HG03039 (cell line): ENCODE data around the gene OR1N1.
"Not testable (repeated sequence)": the region's sequence is repeated elsewhere in the genome, so short reads cannot be mapped to it uniquely, and the experiment has no call there.

Source experiments
- ATAC-seq: cut with Tn5 transposase; IDR thresholded peaks from one replicate; pipeline ENCODE4 v1.9.1; 2021; ENCODE audit warnings: mild to moderate bottlenecking, moderate library complexity; ENCODE audit not compliant: unreplicated experiment

OR1N1 gene, protein sequence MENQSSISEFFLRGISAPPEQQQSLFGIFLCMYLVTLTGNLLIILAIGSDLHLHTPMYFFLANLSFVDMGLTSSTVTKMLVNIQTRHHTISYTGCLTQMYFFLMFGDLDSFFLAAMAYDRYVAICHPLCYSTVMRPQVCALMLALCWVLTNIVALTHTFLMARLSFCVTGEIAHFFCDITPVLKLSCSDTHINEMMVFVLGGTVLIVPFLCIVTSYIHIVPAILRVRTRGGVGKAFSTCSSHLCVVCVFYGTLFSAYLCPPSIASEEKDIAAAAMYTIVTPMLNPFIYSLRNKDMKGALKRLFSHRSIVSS

DNA sequence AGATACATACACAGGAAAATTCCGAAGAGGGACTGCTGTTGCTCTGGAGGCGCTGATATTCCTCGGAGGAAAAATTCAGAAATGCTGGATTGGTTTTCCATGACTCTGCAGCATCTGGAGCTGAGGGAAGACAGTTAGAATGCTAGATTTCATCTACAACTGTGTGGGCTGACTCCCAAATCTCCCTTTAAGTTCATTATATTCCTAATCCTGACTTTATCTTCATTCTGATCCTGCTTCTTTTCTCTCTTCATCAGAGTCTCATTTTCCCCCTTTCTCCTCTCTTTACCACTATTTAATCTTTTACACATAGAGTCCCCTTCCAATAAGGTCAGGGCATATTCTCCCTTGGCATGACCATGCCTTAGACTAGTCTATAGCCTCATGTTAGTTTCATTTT lies at the start of gene OR1N1:
Gene OR1N1 (minus strand): TSS at position 101 of the 400 bp plus-strand sequence. CDS start 0 bp downstream, at position 101.
- ATAC-seq, result no peak

DNA sequence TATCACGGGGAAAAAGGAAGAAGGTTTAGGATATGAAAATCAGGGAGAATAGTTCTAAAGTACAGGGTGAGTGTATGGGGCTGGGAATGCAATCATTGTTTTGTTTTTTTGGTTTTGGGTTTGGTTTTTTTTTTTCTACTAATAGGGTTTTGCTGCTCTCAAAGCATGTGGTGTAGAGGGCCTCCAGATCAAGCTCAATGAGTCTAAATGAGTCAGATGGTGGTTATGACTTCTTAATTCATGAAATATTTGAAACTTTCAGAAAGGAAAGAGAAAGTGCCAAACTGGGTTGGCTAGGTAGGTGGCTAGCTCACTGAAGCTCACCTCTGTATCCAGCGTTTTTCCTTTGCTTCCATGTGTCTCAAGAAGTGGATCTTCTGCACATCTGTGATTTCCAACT lies 45.4 kb upstream of the OR1N1 start:
- no peak for ATAC-seq

DNA sequence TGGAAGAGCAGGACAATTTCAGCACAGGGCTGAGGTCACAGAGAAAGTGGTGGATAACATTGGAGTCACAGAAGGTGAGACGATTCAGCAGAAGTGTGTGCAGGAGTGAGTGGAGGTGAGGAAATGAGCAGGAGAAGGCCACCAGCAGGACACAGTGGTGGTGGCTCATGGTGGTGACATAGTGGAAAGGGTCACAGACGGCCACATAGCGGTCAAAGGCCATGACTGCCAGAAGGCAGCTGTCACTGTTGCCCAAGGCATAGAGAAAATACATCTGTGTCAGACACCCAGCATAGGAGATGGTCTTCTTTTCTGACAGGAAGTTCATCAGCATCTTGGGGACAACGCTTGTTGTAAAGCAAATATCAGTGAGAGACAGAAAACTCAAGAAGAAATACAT lies 40.8 kb upstream of the OR1N1 start:
- no peak for ATAC-seq

DNA sequence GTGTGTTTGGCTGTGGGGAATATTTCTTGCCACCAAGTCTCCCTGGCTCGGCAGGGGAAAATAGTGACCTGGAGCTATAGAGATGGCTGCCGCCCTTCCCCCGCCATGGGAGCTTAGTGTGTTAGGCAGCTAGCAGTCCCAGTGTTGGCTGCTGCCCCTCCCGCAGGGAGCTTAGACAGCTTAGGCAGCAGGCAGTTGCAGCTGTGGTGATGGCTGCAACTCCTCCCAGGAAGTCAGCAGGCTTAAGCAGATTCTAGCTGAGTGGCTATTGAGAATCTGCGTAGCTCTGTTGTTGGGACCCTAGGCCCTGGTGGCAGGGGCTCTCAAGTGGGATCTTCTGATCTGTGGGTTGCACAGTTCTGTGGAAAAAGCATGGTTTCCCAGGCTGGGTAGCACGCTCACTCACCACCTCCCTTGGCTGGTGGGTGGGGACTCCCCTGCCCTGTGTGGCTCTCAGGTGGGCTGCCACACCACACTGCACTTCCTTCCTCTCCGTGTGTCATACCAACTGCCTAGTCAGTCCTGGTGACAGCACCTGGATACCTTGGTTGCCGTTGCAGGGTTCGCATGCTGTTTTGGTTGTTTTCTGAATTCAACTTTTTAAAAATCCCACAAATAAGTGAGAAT lies 35.2 kb upstream of the OR1N1 start:
- ATAC-seq, result no peak

DNA sequence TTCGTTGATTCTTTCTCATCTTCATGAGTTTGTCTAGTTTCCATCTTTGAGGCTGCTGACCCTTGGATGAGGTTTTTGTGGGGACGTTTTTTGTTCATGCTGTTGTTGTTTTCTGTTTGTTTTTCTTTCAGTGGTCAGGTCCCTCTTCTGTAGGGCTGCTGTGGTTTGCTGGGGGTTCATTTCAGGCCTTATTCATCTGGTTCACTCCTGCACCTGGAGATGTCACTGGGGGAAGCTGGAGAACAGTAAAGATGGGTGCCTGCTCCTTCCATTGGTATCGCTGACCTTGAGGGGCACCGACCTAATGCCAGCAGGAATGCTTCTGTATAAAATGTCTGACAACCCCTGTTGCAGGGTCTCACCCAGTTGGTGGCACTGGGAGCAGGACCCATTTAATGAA lies 34.4 kb upstream of the OR1N1 start:
- no peak for ATAC-seq

DNA sequence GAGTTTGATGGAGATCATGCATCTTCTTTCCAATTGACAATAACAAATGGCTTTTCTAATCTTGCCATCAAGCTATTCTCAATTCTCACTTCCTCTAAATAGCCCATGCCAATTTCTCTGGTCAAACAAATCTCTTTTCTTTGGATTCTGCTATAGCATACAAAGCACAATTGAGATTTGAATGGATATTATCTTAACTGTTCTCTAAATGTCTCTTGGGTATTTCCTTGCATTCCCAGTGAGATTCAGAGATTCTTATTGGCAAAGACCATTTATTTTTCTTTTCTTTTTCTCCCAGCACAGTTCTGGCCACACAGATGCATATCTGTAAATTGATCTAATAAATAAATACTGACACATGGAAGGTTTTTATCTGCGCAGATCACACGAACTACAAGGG lies 25.7 kb upstream of the OR1N1 start, which contains the start of gene OR1N2:
Gene OR1N2 (plus strand): TSS at position 301 of the 400 bp plus-strand sequence. CDS start 100 bp downstream, outside the sequence.
- ATAC-seq, result no peak

DNA sequence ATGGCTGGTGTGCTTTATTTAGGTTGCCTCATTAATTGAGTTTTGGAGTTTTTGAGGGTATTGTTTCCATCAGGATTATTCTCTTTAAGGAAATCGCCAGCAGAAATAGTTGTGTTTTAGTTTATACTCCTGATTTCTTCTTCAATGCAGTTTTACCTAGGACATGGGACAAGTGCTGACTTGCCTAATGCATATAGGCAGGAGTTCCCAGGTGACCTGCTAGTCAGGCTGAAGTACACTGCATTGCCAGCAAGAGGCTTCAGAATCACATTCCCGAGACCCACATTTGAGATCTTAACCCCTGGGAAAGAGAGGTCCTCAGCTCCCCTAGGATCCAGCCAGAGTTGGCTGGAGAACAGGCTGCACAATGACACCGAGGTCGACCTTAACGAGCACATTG lies 24.3 kb upstream of the OR1N1 start:
- no peak for ATAC-seq

DNA sequence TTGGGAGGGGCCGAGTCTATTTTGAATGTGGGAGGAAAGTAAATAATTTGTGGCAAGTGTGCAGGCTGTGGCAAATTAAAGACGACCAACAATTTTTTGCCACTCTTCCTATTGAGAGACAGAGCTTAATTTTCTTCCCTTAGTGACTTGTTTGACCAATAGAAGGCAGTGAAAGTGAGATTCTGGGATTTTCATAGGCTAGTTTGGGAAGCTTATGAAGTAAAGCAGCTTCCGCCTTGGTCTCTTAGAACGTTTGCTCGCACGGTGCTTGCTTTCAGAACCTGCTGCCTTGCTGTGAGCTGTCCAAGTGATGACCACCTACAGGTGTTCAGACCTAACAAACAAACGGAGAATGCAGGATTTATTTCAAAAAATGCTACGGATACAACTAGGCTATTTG lies 19.1 kb upstream of the OR1N1 start:
- ATAC-seq, result no peak

DNA sequence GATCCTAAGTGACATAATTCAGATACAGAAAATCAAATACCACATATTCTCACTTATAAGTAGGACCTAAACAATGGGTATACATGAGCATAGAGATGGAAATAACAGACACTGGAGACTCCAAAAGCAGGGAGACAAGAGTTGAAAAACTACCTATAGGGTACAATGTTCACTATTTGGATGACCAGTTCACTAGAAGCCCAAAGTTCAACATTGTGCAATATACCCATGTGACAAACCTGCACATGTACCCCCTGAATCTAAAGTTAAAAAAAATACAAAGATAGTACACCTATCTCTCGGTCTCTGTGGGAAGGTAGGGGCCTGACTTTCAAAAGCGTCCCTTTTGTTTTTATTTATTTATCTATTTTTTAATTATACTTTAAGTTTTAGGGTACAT lies 11.7 kb upstream of the OR1N1 start:
- ATAC-seq, result no peak

DNA sequence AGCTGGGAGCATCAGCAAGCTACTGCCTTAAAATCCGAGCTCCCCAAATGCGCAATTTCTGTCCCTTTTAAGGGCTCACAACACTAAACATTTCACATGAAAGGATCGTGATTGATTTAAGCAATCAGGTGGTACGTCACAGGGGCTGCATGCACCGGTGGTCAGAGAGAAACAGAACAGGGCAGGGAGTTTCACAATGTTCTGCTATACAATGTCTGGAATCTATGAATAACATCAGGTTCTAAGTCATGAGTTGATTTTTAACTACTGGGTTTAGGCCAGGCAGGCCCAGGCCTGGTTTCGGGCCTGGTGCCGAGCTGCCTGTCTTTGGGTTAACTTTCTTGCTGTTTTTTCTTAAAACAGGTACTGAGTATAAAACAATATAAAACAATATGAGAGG lies 10.0 kb upstream of the OR1N1 start:
- ATAC-seq, result not testable (repeated sequence)

DNA sequence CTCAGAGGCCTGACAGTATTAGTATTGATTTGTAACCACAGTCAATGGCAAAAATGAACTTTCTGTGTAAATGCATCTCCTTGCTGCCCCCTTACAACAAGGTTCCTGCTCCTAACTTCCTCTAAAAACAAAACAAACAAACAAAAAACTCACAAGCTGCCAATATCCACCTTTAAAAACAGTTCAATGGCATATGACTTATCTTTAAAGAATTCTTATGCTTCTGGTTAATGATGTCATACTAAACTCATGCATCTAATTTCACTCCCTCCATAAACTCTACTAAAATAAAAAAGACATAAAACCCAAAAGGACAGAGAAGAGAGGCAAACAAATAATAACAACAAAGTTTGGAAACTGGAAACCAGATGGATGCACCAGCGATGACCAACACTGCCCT lies 9.0 kb upstream of the OR1N1 start:
- ATAC-seq, result no peak

DNA sequence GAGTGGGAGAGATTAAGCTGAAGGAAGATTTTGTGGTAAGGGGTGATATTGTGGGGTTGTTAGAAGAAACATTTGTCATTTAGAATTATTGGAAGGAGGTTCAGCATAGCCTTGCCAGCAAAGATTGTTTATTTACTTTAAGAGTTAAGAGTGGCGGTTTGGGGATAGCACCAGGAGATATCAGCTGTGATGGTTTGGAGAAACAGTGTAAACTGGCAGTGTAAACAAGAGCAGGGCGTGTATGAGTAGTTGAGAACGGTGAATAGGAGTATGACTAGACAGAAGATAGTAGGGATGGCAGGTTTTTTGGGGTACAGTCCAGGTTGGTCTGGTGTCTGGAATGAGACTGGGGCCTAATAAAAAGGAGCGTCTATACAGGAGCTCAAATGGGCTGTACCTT lies 4.1 kb upstream of the OR1N1 start:
- ATAC-seq, result not testable (repeated sequence)

DNA sequence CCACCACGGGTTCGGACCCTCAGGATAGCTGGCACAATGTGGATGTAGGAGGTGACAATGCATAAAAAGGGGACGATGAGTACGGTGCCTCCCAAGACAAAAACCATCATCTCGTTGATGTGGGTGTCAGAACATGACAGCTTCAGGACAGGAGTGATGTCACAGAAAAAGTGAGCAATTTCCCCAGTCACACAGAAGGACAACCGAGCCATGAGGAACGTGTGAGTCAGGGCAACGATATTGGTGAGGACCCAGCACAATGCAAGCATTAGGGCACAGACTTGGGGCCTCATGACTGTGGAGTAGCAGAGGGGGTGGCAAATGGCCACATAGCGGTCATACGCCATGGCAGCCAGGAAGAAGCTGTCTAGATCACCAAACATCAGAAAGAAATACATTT lies 491 bp downstream of the OR1N1 start:
- no peak for ATAC-seq

DNA sequence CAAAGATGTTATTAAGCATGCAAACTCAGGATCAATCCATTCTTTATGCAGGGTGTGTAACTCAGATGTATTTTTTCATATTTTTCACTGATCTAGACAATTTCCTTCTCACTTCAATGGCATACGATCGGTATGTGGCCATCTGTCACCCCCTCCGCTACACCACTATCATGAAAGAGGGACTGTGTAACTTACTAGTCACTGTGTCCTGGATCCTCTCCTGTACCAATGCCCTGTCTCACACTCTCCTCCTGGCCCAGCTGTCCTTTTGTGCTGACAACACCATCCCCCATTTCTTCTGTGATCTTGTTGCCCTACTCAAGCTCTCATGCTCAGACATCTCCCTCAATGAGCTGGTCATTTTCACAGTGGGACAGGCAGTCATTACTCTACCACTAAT lies 7.7 kb downstream of the OR1N1 start:
- no peak for ATAC-seq

DNA sequence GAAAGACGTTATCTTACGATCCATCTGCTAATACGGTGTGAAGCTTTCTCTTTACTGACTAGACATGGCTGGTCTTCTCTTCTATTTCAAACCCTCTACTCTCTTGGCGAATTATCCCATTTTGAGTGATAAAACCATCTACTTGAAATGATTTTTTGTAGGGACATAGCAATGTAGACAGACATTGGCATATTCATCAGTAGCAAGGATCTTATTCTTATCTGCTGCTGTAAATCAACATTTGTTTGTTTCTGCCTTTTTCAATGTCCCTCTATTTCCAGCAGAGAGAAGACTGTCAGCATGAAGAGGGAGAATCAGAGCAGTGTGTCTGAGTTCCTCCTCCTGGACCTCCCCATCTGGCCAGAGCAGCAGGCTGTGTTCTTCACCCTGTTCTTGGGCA lies 8.3 kb downstream of the OR1N1 start, which contains the start of gene OR1J4:
Gene OR1J4 (plus strand): TSS at position 301 of the 400 bp plus-strand sequence. CDS start 0 bp downstream, at position 301.
- ATAC-seq, result no peak

DNA sequence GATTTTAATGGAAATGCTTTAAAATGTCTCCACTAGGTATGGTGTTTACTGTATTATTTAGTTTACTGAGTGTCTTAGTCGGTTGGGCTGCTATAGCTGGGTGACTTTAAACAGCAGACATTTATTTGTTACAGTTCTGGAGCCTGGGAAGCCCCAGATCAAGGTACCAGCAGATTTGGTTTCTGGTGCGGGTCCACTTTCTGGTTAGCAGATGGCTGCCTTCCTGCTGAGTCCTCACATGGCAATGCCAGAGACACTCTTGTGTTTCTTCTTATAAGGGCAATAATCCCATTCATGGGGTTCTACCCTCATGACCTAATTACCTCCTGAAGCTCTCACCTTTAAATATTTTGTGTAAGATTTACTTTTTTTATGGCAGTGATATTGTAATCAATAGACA lies 8.9 kb downstream of the OR1N1 start:
- no peak for ATAC-seq

DNA sequence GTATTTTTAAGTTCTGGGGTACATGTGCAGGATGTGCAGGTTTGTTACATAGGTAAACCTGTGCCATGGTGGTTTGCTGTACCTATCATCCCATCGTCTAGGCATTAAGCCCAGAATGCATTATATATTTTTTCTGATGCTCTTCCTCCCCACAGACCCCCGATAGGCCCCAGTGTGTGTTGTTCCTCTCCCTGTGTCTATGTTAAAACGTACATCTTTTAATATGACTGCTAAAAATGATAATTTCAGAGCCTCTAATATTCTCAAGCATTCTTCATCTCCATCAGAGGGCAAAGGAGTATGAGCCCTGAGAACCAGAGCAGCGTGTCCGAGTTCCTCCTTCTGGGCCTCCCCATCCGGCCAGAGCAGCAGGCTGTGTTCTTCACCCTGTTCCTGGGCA lies 16.6 kb downstream of the OR1N1 start, which contains the start of gene OR1J2:
Gene OR1J2 (plus strand): TSS at position 301 of the 400 bp plus-strand sequence. CDS start 0 bp downstream, at position 301.
- ATAC-seq, result no peak

DNA sequence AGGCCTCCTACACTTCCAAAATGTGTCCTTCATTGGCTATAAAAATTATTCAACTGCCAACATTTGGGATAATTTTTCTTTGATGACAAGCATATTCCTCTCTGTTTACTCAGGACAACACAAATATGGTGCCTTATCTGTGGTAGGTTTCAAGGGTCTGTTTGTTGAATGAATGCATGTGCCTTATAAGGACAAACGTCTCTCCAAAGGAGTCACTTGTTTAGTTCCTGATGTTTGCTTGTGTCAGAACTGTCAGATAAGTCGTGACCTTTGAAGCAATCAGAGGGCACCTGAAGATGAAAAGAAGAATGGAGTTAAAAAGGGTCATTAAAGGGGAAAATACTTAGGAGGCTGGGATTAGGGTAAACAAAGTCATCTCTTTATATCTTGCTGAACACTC lies 20.1 kb downstream of the OR1N1 start:
- no peak for ATAC-seq

DNA sequence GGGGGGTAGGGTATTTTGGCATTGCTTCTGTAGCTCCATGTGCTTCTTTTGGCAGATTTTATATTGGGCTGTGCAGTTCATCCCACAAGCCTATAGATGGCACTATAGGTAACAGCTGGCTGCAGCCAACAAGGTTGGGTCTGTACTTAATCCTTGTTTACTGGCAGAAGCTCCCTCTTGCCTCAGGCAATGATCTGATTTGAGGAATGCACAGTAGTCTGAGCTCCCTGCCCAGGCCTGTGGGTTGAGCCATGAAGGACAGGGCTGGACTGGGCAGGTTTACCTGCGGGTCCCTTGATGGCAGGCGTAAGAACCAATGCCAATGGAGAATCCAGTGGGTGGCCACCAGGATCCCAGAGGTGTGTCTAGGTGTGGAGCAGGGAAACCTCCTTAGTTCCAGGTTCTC lies 28.2 kb downstream of the OR1N1 start:
- no peak for ATAC-seq

DNA sequence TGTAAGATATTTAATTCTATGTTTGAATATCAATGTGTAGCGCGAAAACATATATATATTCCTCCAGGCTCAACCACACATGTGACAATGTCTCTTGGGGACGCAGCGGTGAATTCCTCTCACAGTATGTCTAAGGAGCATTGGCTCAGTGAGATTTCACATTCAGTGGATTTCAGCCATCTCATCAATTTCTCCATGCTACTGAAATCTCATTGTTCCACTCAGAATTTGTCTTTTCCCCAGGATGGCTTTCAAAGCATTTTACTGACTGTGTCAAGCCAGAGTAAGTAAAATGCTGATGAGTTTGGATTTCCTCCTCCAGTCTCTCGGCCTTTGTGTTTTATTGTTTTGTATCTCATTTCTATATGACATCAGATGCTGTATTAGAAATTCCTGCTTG lies 48.0 kb downstream of the OR1N1 start:
- ATAC-seq, result no peak

DNA sequence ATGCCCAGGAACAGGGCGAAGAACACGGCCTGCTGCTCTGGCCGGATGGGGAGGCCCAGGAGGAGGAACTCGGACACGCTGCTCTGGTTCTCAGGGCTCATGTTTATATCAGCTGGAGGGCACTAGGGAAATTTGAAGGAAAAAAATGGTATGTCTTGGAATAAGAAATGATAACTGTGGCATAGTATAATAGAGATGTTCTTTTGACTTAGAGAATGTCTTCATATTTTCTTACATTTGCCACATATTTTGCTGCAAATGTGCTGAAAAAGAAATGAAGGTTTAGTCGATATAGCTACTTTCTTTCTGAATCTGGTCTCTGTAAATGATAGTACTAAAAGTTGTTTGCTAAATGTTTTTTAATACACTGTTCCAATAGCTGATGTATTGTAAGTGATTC lies 49.3 kb downstream of the OR1N1 start, which contains the start of gene OR1J1:
Gene OR1J1 (minus strand): TSS at position 101 of the 400 bp plus-strand sequence. CDS start 0 bp downstream, at position 101.
- ATAC-seq, result no peak

DNA sequence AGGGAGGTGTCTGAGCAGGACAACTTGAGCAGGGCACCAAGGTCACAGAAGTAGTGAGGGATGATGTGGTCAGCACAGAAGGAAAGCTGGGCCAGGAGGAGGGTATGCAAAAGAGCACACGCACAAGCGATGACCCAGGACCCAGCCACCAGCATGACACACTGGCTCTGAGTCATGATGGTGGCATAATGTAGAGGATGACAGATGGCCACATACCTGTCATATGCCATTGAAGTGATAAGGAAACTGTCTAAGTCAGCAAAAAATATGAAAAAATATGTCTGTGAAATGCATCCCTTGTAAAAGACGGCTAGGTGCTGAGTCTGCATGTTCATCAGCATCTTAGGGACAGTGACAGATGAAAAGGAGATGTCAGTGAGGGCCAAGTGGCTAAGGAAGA lies 49.7 kb downstream of the OR1N1 start:
- no peak for ATAC-seq
